Omental fat pad (tissue), 4 donors: ENCODE measurements around the gene THBS3. TPM values are rescaled to one million over a fixed set of nuclear protein-coding genes. Genes with fewer than 3 reads are reported as not detected.
"Not testable (repeated sequence)": the region's sequence is repeated elsewhere in the genome, so short reads cannot be mapped to it uniquely, and the experiment has no call there.

Experiments used
- ATAC-seq: fragments of 150-250 bp; one replicate; pipeline ENCODE4 v1.9.1; 2016; ENCODE audit warnings: mild to moderate bottlenecking, moderate library complexity; ENCODE audit not compliant: low FRiP score
- DNase-seq: peaks from one replicate; pipeline ENCODE4 v3.0.0-alpha.2; 2019; ENCODE audit warnings: low spot score
- CTCF ChIP-seq, 3 donors: fragments of 450-650 bp; IDR thresholded peaks; one replicate each; pipeline ENCODE4 v1.5.1; 2016 to 2017; ENCODE audit warnings: antibody characterized with exemption in 3 of 3, mild to moderate bottlenecking in 3 of 3, moderate library complexity in 2 of 3
- total RNA-seq, 4 donors: library from RNA; depleted of rRNA; stranded (reverse); fragments of >200 nt; gene quantifications; one replicate each; pipeline ENCODE4 v1.1.0, GENCODE V29; 2016

The THBS3 gene
- total RNA-seq, 4 donors from 2014 or later = 11.3 to 32.2 (median 25.0) TPM

- peak in 1 of 3 donors; percentile 77 for TF ChIP-seq CTCF (IDR thresholded peaks at IDR 0.05)
- peak; percentile 64 for ATAC-seq
- peak; percentile 73 for DNase-seq
Measured at GRCh38 chr1:155167166-155168104, 40.3 kb downstream of the THBS3 start.

- no peak for ATAC-seq
- no peak for TF ChIP-seq CTCF (IDR thresholded peaks at IDR 0.05)
- no peak for DNase-seq
Measured at GRCh38 chr1:155166471-155167165, 41.1 kb downstream of the THBS3 start.

- no peak for TF ChIP-seq CTCF (IDR thresholded peaks at IDR 0.05)
- no peak for DNase-seq
- ATAC-seq = no peak
Measured at GRCh38 chr1:155166051-155166470, 41.6 kb downstream of the THBS3 start.

- DNase-seq, ATAC-seq: not testable (repeated sequence)
Measured at GRCh38 chr1:155164625-155165024, 43.1 kb downstream of the THBS3 start.

- ATAC-seq, DNase-seq: not testable (repeated sequence)
Measured at GRCh38 chr1:155163785-155164184, 43.9 kb downstream of the THBS3 start.

- not testable (repeated sequence) for DNase-seq, ATAC-seq
Measured at GRCh38 chr1:155162631-155163030, 45.1 kb downstream of the THBS3 start.

- TF ChIP-seq CTCF (IDR thresholded peaks at IDR 0.05) = no peak
- ATAC-seq (no peak), DNase-seq (no peak)
Measured at GRCh38 chr1:155160128-155160527, 47.6 kb downstream of the THBS3 start.

- no peak for TF ChIP-seq CTCF (IDR thresholded peaks at IDR 0.05)
- no peak for ATAC-seq
- DNase-seq = no peak
Measured at GRCh38 chr1:155158991-155159390, 48.7 kb downstream of the THBS3 start.

- ATAC-seq = not testable (repeated sequence)
Measured at GRCh38 chr1:155155996-155156643, 51.6 kb downstream of the THBS3 start.

More at GRCh38 chr1:155155996-155156643, 51.6 kb downstream of the THBS3 start:
- not testable (repeated sequence) for DNase-seq
